ENCODE measurements around the gene POU2F2. TPM values are rescaled to one million over a fixed set of nuclear protein-coding genes. Genes with fewer than 3 reads are reported as not detected.

POU2F2 gene
- total RNA-seq, 4 donors from 2014 or later: 0.55 to 3.2 (median 0.77) TPM; not detected in 1

DNA sequence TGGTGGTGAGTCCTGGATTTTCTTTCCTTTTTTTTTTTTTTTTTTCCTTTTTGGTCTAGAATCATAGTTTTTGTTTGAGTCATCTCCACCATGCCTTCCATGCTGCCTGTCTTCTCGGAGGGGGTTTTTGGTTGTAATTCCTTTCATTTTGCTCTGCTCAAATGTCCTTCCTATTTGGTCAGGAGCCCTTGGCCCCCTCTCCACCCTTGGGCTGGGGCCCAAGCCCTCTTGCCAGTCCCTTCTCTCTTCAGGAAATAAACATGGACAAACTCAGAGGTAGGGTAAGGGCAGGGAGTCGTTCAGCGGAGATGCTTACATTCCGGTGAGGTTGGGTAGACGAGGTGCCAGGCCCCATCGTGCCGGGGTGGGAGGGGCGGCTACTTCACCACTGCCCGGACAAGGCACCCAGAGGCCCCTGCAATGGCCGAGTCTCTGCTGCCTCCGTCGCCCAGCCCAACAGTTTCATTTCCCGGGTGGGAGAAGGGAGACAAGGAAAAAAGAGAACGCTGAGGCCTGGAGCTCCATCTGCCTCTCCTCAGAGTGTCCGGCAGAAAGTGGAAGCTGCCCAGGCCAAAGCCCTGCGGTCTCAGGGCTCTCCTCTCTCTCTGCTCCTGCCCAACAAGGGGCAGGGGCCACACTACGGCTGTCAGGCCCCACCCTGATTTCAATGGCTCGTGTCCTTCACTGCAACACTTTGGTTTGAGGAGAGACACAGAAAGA, 43.6 kb downstream of the POU2F2 start:
- Histone ChIP-seq H3K27me3 (no peaks in the 10 kb centered on the region), H3K36me3 (no peaks in the 10 kb centered on the region), H3K9me3 (no peaks in the 10 kb centered on the region), H3K4me3 (no peak overlapping the region), H3K27ac (peak overlapping the region in 1 of 2 donors; percentile 21), H3K4me1 (no peaks in the 10 kb centered on the region)
- intact Hi-C loops (cut with DNase I; ENCODE audit: low total_unique reads): no loop called here
- DNase-seq: no peak
- TF ChIP-seq POLR2A (IDR thresholded peaks at IDR 0.05) (no peak), CTCF (IDR thresholded peaks at IDR 0.05) (no peak)

GRCh38 chr19:42086770-42087550, 45.3 kb downstream of the POU2F2 start:
- Histone ChIP-seq H3K4me3 (no peak overlapping the region), H3K4me1 (no peaks in the 10 kb centered on the region), H3K9me3 (no peaks in the 10 kb centered on the region), H3K27me3 (no peaks in the 10 kb centered on the region), H3K36me3 (no peaks in the 10 kb centered on the region), H3K27ac (no peak overlapping the region)
- TF ChIP-seq POLR2A (IDR thresholded peaks at IDR 0.05) (no peak), CTCF (IDR thresholded peaks at IDR 0.05) (no peak)
- DNase-seq: no peak
- intact Hi-C loops (cut with DNase I; ENCODE audit: low total_unique reads): no loop called here

DNA sequence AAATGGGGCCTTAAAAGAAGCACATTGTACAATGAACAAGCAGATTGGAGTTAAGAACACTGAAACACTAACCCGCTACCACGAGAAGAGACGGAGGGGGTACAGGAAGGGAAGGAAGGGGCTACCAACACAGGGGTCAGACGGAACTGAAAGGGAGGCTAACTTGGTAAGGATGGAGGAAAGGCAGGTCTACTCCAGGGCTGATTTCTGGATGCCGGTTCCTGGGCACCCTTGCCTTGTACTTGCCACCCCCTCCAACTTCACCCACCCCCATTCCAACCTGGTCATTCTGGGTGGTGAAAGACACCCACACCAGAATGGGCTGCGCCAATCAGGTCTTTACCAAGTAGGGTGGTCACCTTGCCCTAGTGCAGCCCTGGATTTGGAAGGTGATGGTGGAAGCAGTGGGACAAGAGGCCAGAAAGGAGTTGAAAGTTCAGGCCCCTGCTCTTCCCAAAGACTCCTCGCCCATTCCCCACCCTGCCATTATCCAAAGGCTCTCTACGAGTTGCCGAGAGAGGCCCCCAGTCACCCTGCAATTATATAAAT, 46.0 kb downstream of the POU2F2 start:
- Histone ChIP-seq H3K4me1 (no peaks in the 10 kb centered on the region), H3K4me3 (no peak overlapping the region), H3K27me3 (no peaks in the 10 kb centered on the region), H3K36me3 (no peaks in the 10 kb centered on the region), H3K9me3 (no peaks in the 10 kb centered on the region), H3K27ac (no peak overlapping the region)
- TF ChIP-seq CTCF (IDR thresholded peaks at IDR 0.05): no peak
- no peak for TF ChIP-seq POLR2A (IDR thresholded peaks at IDR 0.05)
- intact Hi-C loops (cut with DNase I; ENCODE audit: low total_unique reads): no loop called here
- DNase-seq: no peak

DNA sequence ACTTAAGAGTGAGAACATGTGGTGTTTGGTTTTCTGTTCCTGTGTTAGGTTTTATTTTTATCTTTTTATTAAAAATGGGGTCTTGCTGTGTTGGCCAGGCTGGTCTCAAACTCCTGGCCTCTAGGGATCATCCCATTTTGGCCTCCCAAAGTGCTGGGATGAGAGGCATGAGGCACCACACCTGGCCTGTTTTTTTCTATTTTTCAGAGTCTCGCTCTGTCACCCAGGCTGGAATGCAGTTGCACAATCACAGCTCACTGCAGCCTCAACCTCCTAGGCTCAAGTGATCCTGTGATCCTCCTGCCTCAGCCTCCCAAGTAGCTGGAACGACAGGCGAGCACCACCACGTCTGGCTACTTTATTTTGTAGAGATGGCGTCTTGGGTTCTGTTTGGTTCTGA, 48.7 kb downstream of the POU2F2 start:
- TF ChIP-seq POLR2A (IDR thresholded peaks at IDR 0.05) (no peak), CTCF (IDR thresholded peaks at IDR 0.05) (no peak)
- no peak overlapping the region for H3K27ac ChIP-seq
- intact Hi-C loops (cut with DNase I; ENCODE audit: low total_unique reads): no loop called here

More for the DNA sequence above, 48.7 kb downstream of the POU2F2 start:
- Histone ChIP-seq H3K4me3 (no peak overlapping the region), H3K27me3 (no peaks in the 10 kb centered on the region), H3K9me3 (no peaks in the 10 kb centered on the region), H3K4me1 (no peaks in the 10 kb centered on the region), H3K36me3 (no peaks in the 10 kb centered on the region)
- no peak for DNase-seq

All from uterus (tissue), 4 donors.